HG03460 (cell line): ENCODE results near the gene FREM2.

Experiments
- ATAC-seq: cut with Tn5 transposase; IDR thresholded peaks from one replicate; pipeline ENCODE4 v1.9.1; 2021; ENCODE audit not compliant: unreplicated experiment

The FREM2 gene, protein sequence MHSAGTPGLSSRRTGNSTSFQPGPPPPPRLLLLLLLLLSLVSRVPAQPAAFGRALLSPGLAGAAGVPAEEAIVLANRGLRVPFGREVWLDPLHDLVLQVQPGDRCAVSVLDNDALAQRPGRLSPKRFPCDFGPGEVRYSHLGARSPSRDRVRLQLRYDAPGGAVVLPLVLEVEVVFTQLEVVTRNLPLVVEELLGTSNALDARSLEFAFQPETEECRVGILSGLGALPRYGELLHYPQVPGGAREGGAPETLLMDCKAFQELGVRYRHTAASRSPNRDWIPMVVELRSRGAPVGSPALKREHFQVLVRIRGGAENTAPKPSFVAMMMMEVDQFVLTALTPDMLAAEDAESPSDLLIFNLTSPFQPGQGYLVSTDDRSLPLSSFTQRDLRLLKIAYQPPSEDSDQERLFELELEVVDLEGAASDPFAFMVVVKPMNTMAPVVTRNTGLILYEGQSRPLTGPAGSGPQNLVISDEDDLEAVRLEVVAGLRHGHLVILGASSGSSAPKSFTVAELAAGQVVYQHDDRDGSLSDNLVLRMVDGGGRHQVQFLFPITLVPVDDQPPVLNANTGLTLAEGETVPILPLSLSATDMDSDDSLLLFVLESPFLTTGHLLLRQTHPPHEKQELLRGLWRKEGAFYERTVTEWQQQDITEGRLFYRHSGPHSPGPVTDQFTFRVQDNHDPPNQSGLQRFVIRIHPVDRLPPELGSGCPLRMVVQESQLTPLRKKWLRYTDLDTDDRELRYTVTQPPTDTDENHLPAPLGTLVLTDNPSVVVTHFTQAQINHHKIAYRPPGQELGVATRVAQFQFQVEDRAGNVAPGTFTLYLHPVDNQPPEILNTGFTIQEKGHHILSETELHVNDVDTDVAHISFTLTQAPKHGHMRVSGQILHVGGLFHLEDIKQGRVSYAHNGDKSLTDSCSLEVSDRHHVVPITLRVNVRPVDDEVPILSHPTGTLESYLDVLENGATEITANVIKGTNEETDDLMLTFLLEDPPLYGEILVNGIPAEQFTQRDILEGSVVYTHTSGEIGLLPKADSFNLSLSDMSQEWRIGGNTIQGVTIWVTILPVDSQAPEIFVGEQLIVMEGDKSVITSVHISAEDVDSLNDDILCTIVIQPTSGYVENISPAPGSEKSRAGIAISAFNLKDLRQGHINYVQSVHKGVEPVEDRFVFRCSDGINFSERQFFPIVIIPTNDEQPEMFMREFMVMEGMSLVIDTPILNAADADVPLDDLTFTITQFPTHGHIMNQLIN (N-terminal part only)

DNA sequence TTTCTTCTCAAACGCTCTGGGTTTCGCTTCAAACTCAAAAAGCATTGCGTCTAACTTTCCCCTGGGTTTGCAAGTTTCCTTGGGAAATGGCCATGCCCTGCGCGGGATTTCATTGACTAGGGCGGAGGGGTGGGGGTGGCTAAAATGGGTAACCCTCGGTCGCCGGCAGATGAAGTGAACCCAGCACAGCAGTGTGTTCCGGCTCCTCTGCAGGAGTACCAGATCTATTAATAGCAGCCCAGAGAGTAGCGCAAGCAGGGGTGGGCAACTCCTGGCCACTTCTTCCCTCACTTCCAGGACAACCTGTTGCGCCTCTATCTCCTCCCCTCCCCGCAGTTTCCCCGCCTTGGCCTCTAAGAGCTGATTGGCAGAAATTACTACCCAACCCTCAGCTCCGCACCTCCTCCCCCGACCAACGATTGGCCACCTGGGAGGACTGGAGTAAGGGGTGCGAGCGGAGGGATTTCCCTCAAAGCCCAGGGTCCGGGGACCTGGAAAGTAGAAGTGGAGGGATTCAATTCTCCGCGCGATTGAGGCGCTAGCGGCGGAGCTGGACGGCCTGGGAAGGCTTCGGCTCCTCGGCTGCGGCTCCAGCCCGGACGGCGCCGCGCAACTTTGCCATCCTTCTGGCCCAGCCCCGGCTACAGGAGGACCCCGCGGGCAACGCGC lies at the start of gene FREM2:
Gene FREM2, plus strand, starts transcription at position 501 of the 669 bp plus-strand sequence. CDS start 268 bp downstream, outside the sequence.
- ATAC-seq: no peak

DNA sequence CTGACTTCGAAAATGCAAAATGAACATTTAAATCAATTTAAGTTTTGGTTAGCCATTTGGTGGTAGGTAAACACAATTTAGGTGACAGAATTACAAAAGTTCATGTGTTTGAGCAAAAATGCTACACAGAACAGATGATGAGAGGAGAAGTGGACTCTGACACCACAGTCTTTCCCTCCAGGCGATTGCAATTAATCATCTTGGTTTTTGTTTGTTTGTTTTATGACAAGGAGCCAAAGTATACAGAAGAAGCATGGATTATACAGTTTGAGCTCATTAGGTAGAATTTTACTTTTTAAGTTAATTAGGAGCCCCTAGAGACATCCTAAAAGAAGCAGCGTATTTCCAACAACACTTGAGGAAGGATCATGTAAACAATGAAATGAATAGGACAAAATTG lies 49.3 kb upstream of the FREM2 start:
- ATAC-seq: no peak

DNA sequence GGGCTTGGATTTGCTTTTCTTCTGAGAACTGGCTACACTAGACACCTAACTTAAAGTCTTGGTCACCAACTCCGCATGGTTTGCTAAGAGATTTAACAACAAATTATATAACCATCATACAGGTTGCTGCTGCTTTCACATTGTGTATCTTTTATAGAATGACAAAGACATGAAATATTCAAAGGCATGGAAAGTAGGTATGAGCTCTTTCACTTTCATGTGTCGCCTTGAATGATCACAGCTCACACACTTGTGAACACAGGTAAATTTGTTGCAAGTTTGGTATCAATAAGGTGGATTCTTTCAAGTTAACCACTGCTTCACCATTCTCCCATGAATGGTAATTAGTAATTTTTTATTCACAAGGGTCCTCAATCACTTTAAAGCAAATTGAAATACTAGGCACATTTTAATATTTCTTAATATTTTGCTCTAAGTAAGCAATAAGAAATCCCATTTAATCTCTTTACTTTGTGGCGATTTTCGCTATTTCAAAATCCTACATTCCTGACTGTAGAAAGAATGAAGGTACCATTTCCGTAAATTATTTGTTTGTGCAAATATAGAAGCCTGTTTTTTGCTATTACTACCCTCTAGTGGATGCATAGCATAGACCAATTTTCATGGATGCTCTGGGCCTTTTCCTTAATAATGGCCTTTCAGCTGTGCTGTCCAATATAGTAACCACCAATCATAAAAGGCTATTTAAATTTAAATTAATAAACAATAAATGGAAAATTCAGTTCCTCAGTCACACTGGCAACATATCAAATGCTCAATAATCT lies 45.5 kb upstream of the FREM2 start:
- ATAC-seq: no peak

DNA sequence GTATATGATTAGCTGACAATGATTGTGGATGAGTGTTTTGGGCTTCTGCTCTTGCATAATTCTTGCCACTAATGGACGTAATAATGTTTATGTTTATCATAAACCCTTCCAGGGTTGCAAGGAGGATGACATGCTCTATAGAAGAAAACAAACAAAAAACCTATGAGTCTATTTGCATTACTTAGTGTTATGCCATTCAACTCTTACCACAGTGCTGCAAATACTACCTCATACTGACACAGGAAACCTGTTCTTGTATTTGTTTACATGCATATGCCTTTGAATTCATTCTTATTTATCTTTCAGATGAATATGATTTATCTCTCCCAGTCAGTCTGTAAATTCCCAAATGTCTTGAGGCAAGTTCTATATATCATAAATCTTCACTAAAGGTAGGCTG lies 39.6 kb upstream of the FREM2 start:
- no peak for ATAC-seq

DNA sequence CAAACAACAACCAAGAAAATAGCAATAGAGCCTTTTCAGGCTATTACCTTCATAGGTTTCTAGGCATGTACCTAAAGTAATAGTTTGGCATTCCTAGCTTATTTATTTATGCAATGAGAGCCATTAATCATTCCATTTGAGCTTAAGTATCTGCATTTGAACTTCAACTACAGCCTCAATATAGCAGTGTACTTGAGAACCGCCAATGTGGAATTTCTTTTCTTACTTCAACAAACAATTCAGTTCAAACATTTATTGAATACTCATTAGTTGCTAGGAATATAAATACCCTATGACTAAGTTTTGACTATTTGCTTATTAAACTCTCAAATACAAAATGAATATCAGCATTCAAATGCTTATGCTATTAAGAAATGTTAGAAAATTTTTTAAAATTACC lies 38.0 kb upstream of the FREM2 start:
- ATAC-seq: no peak

DNA sequence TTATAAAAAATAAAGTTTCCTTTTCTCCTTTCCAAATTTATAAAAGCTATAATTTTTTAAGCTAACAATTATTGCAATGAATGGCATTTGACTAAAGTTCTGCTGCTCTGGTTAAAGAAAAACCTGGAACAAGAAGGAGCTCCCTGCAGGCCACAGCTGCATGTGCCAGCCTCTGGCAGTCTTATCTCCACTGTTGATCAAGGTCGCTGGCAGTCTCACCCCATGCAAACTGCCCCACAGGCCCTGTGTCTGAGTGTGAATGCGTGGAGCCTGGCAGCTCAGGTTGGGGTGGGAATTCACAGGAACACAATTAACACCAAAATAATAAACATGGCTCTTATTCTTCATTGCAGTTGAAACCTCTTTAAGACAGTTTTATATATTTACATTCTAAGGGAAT lies 30.2 kb upstream of the FREM2 start:
- no peak for ATAC-seq

DNA sequence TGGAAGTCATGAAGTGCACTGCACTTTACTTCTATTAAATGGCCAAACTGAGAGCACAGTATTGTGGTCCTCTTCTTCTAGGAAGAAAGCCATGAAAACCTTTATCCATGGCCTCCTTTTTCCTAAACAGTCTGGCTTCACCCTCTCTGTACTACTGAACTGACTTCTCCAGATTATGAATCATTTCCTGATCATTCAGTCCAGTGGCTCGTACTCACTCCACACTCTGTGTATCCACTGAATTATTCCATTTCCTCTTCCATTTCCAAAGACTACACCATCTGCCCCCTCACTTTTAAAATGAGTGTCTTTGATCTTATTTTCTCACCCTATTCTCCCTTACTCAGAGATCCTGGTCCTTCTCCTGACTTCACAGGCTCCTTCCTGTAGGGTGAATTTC lies 29.7 kb upstream of the FREM2 start:
- no peak for ATAC-seq

DNA sequence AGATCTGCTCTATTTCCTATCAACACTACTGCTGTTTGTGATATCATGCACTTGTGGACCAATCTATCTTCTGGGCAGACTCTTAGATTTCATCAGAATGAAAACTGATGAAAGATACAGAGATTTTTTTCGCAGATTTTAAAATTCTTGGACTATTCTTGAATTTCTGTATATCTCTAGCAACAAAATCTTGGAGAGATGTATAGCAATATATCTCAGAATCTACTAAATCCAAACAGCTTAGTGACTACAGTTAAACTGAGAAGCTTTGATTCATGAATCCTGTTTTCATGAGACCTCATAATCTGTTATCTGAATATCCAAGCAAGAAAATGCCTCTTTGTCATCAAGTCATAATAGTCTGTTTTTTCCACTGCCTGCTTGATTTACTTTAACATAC lies 28.0 kb upstream of the FREM2 start:
- no peak for ATAC-seq

DNA sequence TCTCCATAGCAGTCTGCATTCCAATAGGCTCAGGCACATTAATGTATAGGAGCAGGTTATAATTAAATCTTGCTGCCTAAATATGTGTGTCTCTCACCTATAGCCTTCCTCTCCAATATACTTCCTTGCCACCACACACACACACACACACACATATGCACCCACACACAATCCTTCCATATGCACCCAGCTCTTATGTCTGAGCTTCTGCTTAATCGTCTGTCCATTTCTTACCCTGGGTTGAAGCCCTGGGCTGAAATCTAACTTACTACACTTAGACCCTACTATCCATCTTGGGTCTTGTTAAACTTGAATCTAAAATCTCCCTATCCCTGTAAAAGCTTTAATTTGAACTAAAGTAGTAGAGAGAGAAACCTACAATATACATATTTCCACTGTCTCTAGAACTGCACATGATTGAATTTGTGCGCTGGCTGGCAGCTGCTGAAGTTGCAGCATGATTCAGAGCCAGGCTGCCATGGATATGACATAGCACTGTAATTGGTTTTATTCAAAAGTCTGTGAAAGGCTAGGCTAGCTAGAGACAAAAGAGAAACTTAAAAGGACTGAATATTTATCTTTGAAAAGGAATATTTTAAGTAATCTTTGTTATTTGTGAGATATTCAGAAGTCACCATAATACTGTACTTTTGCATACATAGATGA lies 25.7 kb upstream of the FREM2 start:
- ATAC-seq: no peak

DNA sequence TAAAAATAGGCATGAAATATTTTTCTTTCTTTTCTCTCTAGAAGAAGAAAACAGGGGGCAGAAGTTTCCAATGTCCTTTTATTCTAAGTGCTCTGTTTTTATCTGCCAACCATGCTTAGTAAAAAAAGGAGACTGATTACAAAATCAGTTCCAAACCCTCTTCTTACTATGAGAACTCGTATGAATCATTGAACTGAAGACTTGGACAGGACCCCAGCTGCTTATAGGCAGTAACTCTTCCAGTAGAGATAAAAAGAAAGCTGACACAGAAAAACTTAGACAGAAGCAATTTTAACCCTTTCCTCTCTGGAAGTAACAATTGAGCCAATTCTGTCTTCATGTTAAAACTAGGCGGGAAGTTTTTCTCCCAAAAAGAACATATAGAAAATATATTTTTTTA lies 24.5 kb upstream of the FREM2 start:
- ATAC-seq: no peak

DNA sequence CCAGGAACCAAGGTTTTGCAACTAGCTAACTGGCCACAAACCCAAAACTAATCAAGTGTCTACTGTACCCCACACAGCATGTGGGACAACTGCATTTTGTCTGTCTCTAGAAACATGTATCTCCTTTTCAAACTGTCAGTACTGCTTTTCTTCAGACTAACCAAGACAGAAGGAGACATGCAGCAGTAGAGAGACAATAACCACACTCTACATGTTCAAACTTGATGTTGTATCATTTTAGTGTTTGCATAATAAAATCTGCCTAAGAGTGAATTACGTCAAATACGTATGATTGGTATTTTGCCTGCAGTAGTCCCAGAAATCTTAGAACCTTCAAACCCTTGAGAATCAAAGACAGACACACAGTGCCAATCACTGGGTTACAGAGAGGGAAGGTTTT lies 22.0 kb upstream of the FREM2 start:
- ATAC-seq: no peak

DNA sequence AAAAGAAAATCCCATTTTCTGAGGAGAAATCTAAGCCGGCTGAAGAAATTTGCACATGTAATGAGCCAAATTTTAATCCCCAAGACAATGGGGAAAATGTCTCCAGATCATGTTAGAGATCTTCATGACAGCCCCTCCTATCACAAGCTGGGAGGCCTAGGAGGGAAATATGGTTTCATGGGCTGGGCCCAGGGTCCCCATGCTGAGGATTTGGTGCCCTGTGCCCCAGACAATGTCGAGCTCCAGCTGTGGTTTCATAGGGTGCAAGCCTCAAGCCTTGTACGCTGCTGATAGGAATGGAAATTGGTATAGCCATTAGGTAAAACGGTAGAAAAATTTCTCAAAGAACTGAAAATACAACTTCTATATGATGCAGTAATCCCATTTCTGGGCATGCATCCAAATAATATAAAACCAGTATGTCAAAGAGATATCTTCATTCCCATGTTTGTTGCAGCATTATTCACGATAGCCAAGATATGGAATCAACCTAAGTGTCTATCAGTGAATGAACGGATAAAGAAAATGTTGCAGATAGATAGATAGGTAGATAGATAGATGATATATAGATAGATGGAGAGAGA lies 19.3 kb upstream of the FREM2 start:
- no peak for ATAC-seq

DNA sequence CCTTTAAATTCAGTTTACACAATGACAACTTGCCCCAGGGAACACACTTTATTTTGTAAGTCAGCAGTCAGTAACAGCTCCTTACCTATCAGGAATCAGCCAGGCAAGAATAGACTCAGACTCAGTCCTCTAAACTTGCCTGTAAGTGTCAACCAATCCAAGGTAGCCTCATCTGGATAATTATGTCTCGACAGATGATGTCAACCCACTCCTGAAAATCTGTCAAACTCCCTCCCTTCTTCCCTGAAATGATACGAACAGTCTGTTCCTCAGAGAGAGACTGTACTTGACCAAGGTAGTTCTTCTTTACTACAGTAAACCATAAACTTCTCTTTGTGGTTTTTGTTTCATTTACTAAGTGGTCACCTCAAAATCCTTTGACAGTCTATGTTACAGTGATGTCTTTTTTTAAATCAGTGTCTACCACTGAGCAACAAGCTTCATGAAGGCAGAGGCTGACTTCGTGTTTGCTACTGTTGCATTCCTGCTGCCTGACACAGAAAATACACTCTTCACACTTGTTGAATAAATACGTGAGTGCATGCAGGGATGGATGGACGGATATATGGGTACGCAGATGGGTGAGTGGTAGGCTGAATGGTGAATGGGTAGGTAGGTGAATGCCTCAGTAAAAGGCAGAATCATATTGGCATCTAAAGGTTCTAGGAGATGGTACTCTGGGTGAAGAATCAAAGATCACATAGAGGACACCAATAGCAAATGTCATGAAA lies 17.5 kb upstream of the FREM2 start:
- no peak for ATAC-seq

DNA sequence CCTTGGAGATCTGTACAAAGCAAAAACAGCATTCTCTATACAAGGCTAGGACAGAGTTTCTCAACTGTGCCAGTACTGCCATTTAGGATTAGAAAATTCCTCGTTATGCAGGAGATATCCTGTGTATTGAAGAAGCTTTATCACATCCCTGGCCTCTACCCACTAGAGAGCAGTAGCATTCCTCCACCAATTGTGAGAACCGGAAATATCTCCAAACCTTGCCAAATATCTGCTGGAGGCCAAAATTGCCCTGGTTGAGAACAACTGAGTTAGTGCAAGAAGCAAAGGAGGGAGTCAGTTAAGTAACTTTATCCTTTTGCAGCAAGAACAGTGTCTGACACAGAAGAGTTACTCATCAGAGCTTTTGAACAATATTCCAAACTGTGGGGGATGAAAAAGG lies 16.2 kb upstream of the FREM2 start:
- no peak for ATAC-seq

DNA sequence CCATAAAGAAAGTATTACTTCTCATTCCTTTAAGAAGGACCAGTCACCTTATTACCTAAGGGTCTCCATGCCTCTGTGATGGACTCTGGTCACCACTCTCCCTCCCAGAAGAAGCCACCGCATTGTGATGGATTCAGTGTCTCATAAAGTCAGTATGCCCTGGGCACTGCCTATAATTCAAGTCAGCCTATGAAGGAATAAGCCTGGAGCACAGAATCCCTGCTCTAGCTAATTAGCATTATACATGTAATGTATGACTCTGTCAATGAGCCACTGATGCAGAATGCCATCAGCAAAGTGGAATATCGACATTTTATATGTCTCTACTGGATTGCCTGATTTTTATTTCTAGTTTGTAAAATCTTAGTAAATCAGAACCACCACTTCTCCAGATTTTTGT lies 14.9 kb upstream of the FREM2 start:
- no peak for ATAC-seq

DNA sequence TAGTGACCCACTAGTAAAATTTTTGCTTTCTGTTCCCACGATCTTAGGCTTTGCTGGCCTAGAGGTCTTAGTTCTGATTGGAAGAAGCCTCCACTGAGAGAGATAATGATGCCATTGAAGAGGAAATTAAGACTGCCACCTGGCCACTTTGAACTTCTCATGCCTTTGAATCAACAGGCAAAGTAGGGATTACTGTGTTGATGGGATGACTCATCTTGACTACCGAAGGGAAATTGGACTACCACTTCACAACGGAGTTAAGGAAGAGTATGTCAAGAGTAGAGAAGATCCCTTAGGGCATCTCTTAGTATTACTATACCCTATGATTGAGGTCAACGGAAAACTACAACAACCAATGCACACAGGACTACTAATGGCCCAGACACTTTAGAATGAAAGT lies 12.7 kb upstream of the FREM2 start:
- ATAC-seq: no peak

DNA sequence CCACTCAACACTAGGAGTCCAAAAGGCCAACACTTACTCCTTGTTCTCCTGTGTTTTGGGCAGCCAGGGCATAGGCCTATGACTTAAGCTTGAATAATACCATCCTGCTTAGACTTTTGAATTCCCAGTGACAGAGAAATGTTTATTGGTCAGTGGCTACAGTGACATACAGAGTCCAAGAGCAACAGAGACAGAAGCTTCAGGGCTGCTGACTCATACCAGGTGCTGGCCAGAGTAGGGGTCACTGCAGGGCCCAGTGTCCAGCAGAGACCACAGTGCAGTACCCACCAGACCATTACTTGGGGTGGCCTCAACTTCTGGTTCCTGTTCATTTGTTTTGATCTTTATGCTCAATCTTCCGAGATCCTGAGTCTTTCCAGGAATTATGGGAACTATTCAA lies 6.0 kb upstream of the FREM2 start:
- ATAC-seq: no peak

DNA sequence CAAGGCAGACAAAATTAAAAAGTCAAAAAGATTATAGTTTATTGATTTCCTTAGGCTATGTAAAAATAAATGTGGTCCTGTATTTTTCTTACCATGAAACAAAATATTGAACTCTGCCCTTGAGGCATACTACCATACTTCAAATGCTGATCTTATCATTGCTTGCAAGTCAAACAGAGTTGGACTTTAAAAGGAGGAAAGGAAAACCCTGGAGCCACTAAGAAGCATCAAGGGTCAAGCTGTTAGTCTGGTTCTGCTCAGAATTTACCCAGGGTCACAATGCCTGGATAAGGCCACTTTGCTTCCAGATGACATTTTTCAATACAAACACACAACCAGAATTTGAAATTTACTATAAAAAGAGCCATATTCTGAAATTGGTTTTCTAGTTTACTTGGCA lies 2.2 kb upstream of the FREM2 start:
- no peak for ATAC-seq

DNA sequence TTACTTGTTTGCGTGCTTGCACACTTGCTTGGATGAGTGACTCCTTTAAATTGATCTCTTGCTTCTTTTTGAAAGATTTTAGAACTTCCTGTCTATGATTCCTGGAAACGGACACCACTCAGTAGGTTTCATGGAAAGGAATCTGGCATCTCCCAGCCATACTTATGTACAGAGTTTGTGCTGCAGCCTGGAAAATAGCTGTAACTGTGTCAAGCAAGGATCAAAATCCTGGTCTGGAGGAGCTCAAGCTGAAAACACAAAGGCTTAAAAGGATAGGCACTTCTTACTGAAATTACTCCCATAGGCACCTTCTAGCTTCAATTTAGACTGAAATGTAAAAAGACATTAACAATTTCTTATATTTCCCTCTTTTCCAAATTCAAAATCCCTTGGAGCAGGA lies 1.4 kb upstream of the FREM2 start:
- no peak for ATAC-seq
